Activated naive CD8-positive, alpha-beta T cell (primary cell): ENCODE measurements around the gene ANKRD55.

Experiments
- H3K27ac Mint-ChIP-seq: one replicate; pipeline ENCODE4 v1.8.0; 2021; ENCODE audit warnings: mixed read lengths
- H3K27me3 Mint-ChIP-seq: one replicate; pipeline ENCODE4 v1.8.0; 2021; ENCODE audit warnings: mixed read lengths
- H3K36me3 Mint-ChIP-seq: one replicate; pipeline ENCODE4 v1.8.0; 2021; ENCODE audit warnings: mixed read lengths
- H3K4me1 Mint-ChIP-seq: one replicate; pipeline ENCODE4 v1.8.0; 2021; ENCODE audit warnings: low read depth, mixed read lengths
- H3K4me3 Mint-ChIP-seq: one replicate; pipeline ENCODE4 v1.8.0; 2021; ENCODE audit warnings: mild to moderate bottlenecking, mixed read lengths
- H3K9me3 Mint-ChIP-seq: one replicate; pipeline ENCODE4 v1.8.0; 2021; ENCODE audit warnings: low read depth, mixed read lengths

Gene ANKRD55

DNA sequence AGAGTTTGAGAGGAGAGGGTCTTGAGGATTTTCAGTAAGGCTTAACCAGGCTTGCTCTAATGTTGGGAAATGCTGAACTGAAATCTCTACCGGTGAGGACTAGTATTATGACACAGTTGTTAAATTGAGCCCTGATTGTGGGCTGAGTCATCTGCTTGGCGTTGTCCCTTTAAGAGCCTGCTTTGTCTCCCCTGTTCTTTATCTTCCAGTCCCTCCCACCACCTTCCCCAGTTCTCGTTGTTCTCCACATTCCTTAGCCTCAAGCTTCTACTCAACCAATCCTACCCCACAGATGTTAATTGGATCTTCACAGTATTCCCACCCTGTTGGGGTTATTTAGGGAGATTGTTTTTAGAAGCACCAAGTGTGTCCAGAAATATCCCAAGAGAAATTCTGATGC, 57.6 kb downstream of the ANKRD55 start:
- no peaks in the 10 kb centered on the region for H3K36me3 Mint-ChIP-seq
- no peaks in the 10 kb centered on the region for H3K9me3 Mint-ChIP-seq
- peaks cover 13% of the 10 kb centered on the region for H3K4me1 Mint-ChIP-seq
- no peak overlapping the region for H3K4me3 Mint-ChIP-seq
- no peak overlapping the region for H3K27ac Mint-ChIP-seq
- no peaks in the 10 kb centered on the region for H3K27me3 Mint-ChIP-seq

GRCh38 chr5:56175021-56175420, 58.1 kb downstream of the ANKRD55 start:
- Mint-ChIP-seq H3K9me3 (no peaks in the 10 kb centered on the region), H3K4me1 (peaks cover 13% of the 10 kb centered on the region), H3K27ac (no peak overlapping the region), H3K4me3 (no peak overlapping the region), H3K36me3 (no peaks in the 10 kb centered on the region), H3K27me3 (no peaks in the 10 kb centered on the region)

DNA sequence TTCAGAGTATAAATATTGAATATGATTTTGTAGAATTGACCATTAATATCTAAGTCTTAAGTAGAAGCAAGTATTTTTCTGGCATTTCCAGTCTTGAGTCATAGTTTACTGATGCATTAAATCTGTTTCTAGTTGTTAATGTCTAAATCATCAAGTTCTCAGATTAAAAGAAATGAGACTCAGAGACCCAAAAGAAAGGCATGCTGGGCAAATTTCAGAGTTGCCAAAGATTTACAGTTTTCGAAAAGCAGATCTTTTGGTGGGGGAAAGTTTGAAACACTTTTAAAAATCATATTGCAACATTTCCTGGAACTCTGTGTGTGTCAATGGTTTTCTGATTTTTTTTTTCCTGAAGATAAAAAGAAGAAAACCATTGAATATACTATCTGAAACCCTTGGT, 60.9 kb downstream of the ANKRD55 start:
- H3K4me3 Mint-ChIP-seq: no peak overlapping the region
- H3K9me3 Mint-ChIP-seq: no peaks in the 10 kb centered on the region
- H3K4me1 Mint-ChIP-seq: peaks cover 18% of the 10 kb centered on the region
- no peaks in the 10 kb centered on the region for H3K27me3 Mint-ChIP-seq
- H3K36me3 Mint-ChIP-seq: no peaks in the 10 kb centered on the region
- no peak overlapping the region for H3K27ac Mint-ChIP-seq

DNA sequence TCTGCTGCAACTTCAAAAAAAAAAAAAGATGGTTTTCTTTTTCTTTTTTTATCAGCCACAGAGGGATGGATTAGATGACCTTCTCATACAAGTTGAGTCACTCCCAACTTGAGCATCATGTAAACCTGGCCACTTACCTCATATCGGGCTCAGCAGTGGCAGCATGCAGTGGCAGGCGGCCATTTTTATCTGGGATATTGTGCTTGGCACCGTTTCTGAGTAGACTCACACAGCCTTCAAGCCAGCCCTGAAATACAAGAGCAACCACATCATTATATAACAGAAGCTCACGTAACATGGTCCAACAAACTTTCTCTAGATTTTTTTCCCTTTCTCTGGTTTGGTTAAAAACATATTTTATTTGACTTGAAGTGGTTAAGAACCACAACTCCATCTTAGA, 62.6 kb downstream of the ANKRD55 start:
- Mint-ChIP-seq H3K9me3 (no peaks in the 10 kb centered on the region), H3K27me3 (no peaks in the 10 kb centered on the region), H3K4me3 (no peak overlapping the region), H3K36me3 (no peaks in the 10 kb centered on the region), H3K27ac (no peak overlapping the region), H3K4me1 (peaks cover 23% of the 10 kb centered on the region)

DNA sequence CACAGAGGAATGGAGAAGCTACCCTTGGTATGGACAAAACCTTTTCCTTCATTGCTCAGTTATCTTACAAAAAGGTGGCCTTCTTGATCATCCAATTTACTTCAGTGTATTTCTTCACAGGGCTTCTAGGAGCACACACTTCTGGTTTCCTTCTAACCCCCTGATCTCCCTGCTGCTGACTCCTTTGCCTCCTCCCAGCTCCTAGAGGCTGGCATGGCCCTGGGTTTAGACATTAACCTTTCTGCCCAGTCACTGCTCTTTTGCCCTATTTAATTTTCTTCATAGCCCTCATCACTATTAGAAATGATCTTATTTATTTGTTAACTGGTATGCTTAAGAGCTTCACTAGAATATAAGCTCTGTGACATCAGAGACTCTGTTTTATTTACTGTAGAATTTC, 63.2 kb downstream of the ANKRD55 start:
- H3K9me3 Mint-ChIP-seq: no peaks in the 10 kb centered on the region
- H3K4me1 Mint-ChIP-seq: peaks cover 24% of the 10 kb centered on the region
- no peaks in the 10 kb centered on the region for H3K27me3 Mint-ChIP-seq
- no peak overlapping the region for H3K4me3 Mint-ChIP-seq
- H3K36me3 Mint-ChIP-seq: no peaks in the 10 kb centered on the region
- H3K27ac Mint-ChIP-seq: no peak overlapping the region

- no peaks in the 10 kb centered on the region for H3K9me3 Mint-ChIP-seq
- no peak overlapping the region for H3K4me3 Mint-ChIP-seq
- no peak overlapping the region for H3K27ac Mint-ChIP-seq
- H3K27me3 Mint-ChIP-seq: no peaks in the 10 kb centered on the region
- H3K4me1 Mint-ChIP-seq: peaks cover 23% of the 10 kb centered on the region
- H3K36me3 Mint-ChIP-seq: no peaks in the 10 kb centered on the region
Observed at GRCh38 chr5:56169281-56169680, 63.8 kb downstream of the ANKRD55 start.

DNA sequence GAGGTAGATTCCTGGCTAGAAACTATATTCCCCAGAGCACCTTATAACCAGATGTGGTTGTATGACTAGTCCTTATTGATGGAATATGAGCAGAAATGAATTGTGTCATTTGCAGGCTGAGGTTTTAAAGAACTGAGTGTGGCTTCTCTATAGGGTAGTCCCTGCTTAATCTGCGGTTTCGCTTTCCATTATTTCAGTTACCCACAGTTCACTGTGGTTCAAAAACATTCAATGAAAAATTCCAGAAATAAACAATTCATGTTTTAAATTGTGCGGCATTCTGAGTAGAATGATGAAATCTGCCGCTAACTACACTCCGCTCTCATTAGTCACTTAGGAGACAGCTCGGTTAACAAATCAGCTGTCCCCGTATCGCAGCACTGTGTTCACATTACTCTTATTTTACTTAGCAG, 65.1 kb downstream of the ANKRD55 start:
- no peak overlapping the region for H3K4me3 Mint-ChIP-seq
- H3K36me3 Mint-ChIP-seq: no peaks in the 10 kb centered on the region
- H3K9me3 Mint-ChIP-seq: no peaks in the 10 kb centered on the region
- no peaks in the 10 kb centered on the region for H3K27me3 Mint-ChIP-seq
- H3K27ac Mint-ChIP-seq: no peak overlapping the region
- H3K4me1 Mint-ChIP-seq: peaks cover 25% of the 10 kb centered on the region

GRCh38 chr5:56167519-56167918, 65.6 kb downstream of the ANKRD55 start:
- no peaks in the 10 kb centered on the region for H3K9me3 Mint-ChIP-seq
- no peaks in the 10 kb centered on the region for H3K27me3 Mint-ChIP-seq
- no peaks in the 10 kb centered on the region for H3K36me3 Mint-ChIP-seq
- H3K4me1 Mint-ChIP-seq: peaks cover 23% of the 10 kb centered on the region
- H3K27ac Mint-ChIP-seq: no peak overlapping the region
- H3K4me3 Mint-ChIP-seq: no peak overlapping the region

DNA sequence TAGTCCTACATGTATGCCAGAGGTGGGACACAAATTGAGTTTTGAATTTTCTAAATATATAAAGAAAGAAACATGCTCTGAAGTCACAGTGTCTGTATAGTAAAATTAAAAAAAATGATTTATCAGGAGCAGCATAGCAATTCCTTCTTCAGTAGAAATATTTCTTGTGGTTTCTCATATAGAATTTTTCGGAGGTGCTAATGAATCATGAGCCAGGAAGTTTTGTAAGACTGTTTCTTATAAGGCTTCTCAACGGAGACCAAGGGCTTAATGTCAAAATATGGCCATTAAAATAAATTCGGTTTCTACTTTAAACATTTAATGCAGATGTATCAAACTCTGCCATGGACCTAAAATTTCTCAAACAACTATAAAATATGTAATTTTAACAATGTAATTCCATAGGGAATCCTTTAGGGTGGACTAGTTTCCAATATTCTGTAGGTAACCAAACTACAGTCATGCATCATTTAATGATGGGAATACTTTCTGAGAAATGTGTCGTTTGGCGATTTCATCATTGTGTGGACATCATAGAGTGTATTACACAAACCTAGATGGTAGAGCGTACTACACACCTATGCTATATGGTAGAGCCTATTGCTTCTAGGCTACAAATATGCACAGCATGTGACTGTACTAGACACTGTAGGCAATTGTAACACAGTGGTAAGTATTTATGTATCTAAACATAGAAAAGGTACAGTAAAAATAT, 66.3 kb downstream of the ANKRD55 start:
- no peaks in the 10 kb centered on the region for H3K9me3 Mint-ChIP-seq
- H3K36me3 Mint-ChIP-seq: no peaks in the 10 kb centered on the region
- no peaks in the 10 kb centered on the region for H3K27me3 Mint-ChIP-seq
- H3K27ac Mint-ChIP-seq: no peak overlapping the region
- H3K4me1 Mint-ChIP-seq: peaks cover 21% of the 10 kb centered on the region
- no peak overlapping the region for H3K4me3 Mint-ChIP-seq

GRCh38 chr5:56164376-56164775, 68.8 kb downstream of the ANKRD55 start:
- Mint-ChIP-seq H3K9me3 (no peaks in the 10 kb centered on the region), H3K27me3 (no peaks in the 10 kb centered on the region), H3K4me3 (no peak overlapping the region), H3K27ac (no peak overlapping the region), H3K36me3 (no peaks in the 10 kb centered on the region), H3K4me1 (peaks cover 35% of the 10 kb centered on the region)

DNA sequence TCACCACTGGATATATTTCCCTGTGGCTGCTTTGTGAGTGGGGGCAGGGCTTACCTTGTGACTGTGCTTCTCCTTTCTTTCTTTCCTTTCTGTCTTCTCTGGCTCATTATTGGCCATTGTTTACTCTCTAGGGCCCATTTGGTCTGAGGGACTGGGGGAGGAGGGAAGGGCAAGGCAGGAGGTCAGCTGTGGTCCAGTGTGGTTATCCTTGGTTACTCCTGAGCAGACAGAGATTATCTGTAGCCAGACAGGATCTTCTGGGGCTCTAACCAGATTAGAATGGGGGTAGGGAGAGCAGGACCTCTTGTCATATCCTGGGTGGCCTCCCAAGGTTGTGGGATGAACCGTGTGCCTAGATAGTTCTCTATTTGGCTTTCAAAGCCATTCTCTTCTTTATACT, 71.2 kb downstream of the ANKRD55 start:
- H3K9me3 Mint-ChIP-seq: no peaks in the 10 kb centered on the region
- no peaks in the 10 kb centered on the region for H3K36me3 Mint-ChIP-seq
- H3K27ac Mint-ChIP-seq: no peak overlapping the region
- H3K4me1 Mint-ChIP-seq: peaks cover 43% of the 10 kb centered on the region
- no peak overlapping the region for H3K4me3 Mint-ChIP-seq
- H3K27me3 Mint-ChIP-seq: no peaks in the 10 kb centered on the region

- H3K4me1 Mint-ChIP-seq: peaks cover 48% of the 10 kb centered on the region
- H3K4me3 Mint-ChIP-seq: no peak overlapping the region
- no peaks in the 10 kb centered on the region for H3K27me3 Mint-ChIP-seq
- H3K36me3 Mint-ChIP-seq: no peaks in the 10 kb centered on the region
- no peaks in the 10 kb centered on the region for H3K9me3 Mint-ChIP-seq
- H3K27ac Mint-ChIP-seq: no peak overlapping the region
Observed at GRCh38 chr5:56161439-56161823, 71.7 kb downstream of the ANKRD55 start.

DNA sequence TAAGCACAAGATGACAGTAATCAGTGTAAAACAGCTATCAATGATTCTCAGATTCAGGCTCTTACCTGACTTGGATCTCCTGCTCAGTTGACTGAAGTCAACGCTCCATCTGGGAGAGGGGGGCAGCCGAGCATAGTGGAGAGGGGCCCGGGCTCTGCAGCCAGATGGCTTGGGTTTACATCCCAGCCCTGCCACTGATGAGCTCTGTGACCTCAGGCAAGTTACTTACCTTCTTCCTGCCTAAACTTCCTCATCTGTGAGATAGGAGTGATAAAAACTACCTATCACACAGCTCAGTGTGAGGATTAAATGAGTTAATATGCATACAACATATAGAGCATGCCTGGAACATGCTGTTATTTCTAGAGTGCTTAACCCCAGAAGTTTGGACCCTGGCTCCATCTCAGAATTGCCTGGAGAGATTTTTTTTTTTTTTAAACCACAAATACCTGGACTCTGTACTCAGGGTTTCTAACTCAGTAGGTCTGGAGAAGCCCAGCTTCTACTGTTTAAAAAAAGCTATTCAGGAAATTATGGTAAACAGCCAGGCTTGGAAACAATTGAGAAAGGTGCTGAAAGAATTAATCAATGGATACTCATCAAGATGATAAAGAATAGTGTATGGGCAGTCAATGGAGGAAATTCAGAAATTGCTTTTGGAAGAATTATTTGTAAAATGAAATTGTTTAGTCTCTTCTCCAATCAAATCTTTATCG, 72.2 kb downstream of the ANKRD55 start:
- Mint-ChIP-seq H3K27ac (no peak overlapping the region), H3K27me3 (no peaks in the 10 kb centered on the region), H3K36me3 (no peaks in the 10 kb centered on the region), H3K4me1 (peaks cover 49% of the 10 kb centered on the region), H3K9me3 (no peaks in the 10 kb centered on the region), H3K4me3 (no peak overlapping the region)

DNA sequence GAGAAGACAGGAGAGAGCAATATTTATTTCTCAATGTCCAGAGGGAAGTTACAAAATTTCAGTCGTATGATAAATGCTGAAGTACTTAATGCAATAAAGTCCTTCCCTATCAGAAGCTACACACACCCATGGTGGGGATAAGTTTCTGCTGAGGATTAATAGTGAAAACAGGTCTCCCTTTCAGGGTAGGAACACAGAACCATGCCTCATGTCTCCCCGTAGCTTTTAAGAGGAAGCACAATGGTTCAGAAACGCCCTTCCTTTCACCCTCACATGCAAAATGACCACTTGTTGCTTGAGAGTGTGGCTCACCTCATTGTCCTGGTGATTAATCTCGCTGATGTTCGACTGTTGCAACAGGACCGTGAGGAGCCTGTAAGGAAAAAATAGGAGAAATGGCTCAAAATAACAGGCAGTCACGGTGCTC, 73.6 kb downstream of the ANKRD55 start:
- Mint-ChIP-seq H3K4me3 (no peak overlapping the region), H3K27ac (no peak overlapping the region), H3K9me3 (no peaks in the 10 kb centered on the region), H3K27me3 (no peaks in the 10 kb centered on the region), H3K4me1 (peaks cover 59% of the 10 kb centered on the region), H3K36me3 (no peaks in the 10 kb centered on the region)

- Mint-ChIP-seq H3K27ac (no peak overlapping the region), H3K36me3 (no peaks in the 10 kb centered on the region), H3K4me3 (no peak overlapping the region), H3K9me3 (no peaks in the 10 kb centered on the region), H3K27me3 (no peaks in the 10 kb centered on the region), H3K4me1 (peaks cover 61% of the 10 kb centered on the region)
Observed at GRCh38 chr5:56158331-56158960, 74.7 kb downstream of the ANKRD55 start.
